HS-27A (cell line): ENCODE measurements around the gene ARFGEF2.
"Not testable (repeated sequence)": the region's sequence is repeated elsewhere in the genome, so short reads cannot be mapped to it uniquely, and the experiment has no call there.

Experiments
- DNase-seq: peaks from one replicate; pipeline ENCODE4 v3.0.0-alpha.2; 2012; ENCODE audit warnings: low read depth, missing footprints

ARFGEF2 gene

GRCh38 chr20:48956052-48956451 is 34.5 kb downstream of the ARFGEF2 start:
- DNase-seq, result no peak

GRCh38 chr20:48957053-48957481 is 35.6 kb downstream of the ARFGEF2 start:
- DNase-seq, result no peak

GRCh38 chr20:48957533-48957932 is 36.0 kb downstream of the ARFGEF2 start:
- no peak for DNase-seq

GRCh38 chr20:48958743-48959142 is 37.2 kb downstream of the ARFGEF2 start:
- DNase-seq, result no peak

GRCh38 chr20:48959899-48960550 is 38.5 kb downstream of the ARFGEF2 start:
- no peak for DNase-seq

GRCh38 chr20:48962421-48962820 is 40.9 kb downstream of the ARFGEF2 start:
- DNase-seq, result no peak

- no peak for DNase-seq
Observed at GRCh38 chr20:48962976-48963771, 41.7 kb downstream of the ARFGEF2 start.

GRCh38 chr20:48965189-48965910 is 43.8 kb downstream of the ARFGEF2 start:
- no peak for DNase-seq

GRCh38 chr20:48970681-48971365 is 49.3 kb downstream of the ARFGEF2 start:
- DNase-seq, result no peak

GRCh38 chr20:48971956-48972355 is 50.4 kb downstream of the ARFGEF2 start:
- DNase-seq, result no peak

- no peak for DNase-seq
Observed at GRCh38 chr20:48972816-48973215, 51.3 kb downstream of the ARFGEF2 start.

GRCh38 chr20:48975955-48976354 is 54.4 kb downstream of the ARFGEF2 start:
- no peak for DNase-seq

- not testable (repeated sequence) for DNase-seq
Observed at GRCh38 chr20:48979980-48980379, 58.5 kb downstream of the ARFGEF2 start.

- peak; percentile 47 for DNase-seq
Observed at GRCh38 chr20:48983423-48984400, 62.2 kb downstream of the ARFGEF2 start.

GRCh38 chr20:48984575-48985219 is 63.2 kb downstream of the ARFGEF2 start:
- no peak for DNase-seq

- DNase-seq, result no peak
Observed at GRCh38 chr20:48986899-48987298, 65.4 kb downstream of the ARFGEF2 start.

GRCh38 chr20:48990467-48990866 is 69.0 kb downstream of the ARFGEF2 start:
- DNase-seq, result no peak

- no peak for DNase-seq
Observed at GRCh38 chr20:48995589-48995988, 74.1 kb downstream of the ARFGEF2 start.

GRCh38 chr20:48999890-49000870 is 78.7 kb downstream of the ARFGEF2 start:
- no peak for DNase-seq
